Measurements from ENCODE around the gene PDE11A. TPM values are rescaled to one million over a fixed set of nuclear protein-coding genes. Genes with fewer than 3 reads are reported as not detected.
"Not testable (repeated sequence)": the region's sequence is repeated elsewhere in the genome, so short reads cannot be mapped to it uniquely, and the experiment has no call there.

The PDE11A gene
- polyA plus RNA-seq, 4 donors: 4.8 to 9.8 (median 7.1) TPM

DNA sequence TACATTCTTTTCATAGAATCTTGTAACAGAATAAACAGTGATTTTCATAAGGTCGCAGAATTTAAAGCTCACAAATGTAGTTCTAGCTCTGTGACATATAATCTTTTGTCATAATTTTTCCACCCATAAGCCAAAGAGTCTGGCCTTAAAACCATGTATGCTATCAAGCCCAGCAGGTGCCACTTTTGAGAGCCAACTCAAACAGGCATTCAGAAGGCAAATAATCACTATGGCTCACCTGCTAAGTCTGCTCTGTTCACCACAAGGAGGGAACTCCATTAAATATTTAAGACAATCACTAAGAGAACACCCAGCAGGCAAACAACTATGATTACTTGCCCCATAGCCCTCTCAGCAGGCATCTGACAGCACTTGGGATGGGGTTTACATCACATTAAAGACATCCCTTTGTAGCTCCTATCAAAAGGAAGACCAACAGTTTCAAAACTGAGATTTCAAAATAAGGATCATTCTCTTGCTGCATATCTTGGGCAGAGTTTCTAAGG, 241.6 kb downstream of the PDE11A start:
- DNase-seq (ENCODE audit: low read depth in 4 of 4, low spot score in 3 of 4): no peak

DNA sequence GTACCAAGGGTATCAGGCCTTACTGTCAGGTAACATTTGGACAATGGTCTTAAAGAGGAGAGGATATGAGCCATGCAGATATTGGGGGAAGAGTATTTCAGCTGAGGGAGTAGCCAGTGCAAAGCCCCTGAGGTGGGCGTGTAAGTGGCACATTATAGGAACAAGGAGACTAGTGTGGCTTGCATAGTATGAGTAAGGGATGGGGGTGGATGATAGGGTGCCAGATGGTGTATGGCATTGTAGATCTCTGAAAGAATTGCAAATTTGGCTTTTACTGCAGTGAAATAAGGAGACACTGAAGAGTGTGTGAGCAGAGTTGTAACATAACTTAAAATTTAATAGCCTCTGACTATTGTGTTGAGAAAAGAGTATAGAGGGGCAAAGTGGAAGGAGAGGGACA, 244.0 kb downstream of the PDE11A start:
- no peak for DNase-seq (ENCODE audit: low read depth in 4 of 4, low spot score in 3 of 4)

DNA sequence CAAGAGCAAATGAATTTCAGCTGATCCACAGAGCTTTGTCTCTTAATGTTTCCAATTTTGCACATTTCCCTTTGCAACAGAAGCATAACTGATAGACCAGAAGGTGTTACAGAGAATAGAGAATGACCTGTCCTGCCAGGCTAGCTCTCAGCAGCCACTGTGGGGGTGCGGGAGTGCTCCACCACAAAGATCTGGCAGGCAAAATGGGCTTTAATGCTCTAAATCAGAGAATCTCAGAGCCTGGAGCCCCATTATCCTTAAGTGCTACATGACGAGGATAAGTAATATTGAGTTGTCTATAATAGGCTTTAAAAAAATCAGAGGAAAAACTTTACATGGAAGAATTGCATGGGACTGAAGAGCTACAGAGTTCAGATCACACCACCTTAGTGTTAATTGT, 245.7 kb downstream of the PDE11A start:
- no peak for DNase-seq (ENCODE audit: low read depth in 4 of 4, low spot score in 3 of 4)

DNA sequence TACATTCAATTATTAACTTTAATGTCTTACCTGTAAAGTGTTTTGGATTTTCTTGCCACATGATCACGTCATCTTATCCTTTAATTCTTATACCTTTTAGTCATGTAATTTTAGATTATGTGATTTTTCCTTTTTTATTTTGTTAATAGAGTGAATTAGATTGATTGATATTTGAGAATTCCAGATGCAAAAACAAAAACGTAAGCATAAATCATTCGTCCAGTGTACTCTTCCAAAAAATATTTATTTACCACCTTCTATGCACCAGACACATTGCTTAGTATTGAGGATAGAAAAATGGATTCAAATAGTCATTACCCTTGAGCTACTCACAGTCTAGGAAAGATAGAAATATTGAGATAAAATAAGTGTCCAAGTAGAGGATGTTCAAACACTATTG, 249.6 kb downstream of the PDE11A start:
- no peak for DNase-seq (ENCODE audit: low read depth in 4 of 4, low spot score in 3 of 4)

DNA sequence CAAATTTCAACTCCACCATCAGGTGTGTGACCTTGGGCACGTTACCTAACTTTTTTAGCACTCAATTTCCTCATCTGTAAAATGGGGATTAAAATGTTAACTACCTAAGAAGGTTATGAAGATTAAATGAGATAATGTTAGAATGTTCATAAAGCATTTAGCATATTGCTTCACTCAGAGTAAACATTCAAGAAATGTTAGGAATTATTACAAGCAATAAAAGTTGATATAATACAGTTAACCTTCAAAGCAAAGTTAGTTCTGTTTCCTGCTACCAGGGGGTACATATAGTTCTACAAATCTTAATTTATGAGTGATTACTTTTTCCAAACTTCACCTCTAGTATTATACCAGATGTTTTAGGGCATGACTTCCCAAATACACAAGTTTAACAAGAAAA, 254.2 kb downstream of the PDE11A start:
- DNase-seq (ENCODE audit: low read depth in 4 of 4, low spot score in 3 of 4): no peak

DNA sequence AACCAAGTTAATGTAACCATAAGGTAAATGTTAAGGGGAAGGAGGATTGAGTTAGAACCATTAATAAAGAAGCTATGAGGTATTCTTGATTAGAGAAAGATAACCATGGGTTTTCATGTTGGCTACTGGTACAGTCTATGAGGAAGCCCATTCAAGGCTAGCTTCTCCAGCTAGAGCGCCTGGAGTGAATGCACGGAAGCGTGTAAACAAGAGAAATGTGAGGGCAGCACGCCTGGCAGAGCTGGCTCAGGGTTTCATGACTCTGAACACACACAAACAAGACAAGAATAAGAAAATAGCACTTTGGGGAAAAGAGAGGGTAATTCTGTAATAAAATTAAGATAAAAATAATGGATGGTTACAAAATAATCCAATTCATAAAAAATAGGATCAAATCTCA, 255.3 kb downstream of the PDE11A start:
- DNase-seq (ENCODE audit: low read depth in 4 of 4, low spot score in 3 of 4): no peak

DNA sequence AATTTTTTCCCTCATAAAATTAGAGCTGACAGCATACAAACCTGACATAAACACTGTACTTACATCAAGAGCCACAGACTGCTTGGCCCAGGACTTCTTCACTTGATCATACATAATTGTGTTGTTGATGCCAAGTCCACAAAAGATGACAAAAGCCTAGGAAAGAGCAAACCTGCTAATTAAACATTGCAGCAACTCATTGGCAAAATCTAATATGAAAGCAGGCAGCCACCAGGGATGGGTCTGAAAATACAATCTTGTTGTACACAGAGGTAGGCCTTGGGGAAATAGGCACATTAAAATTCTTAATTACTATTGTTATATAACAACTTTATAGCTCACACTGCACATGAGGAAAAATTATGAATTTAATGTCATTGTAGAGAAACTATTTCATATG, 255.8 kb downstream of the PDE11A start:
- no peak for DNase-seq (ENCODE audit: low read depth in 4 of 4, low spot score in 3 of 4)

DNA sequence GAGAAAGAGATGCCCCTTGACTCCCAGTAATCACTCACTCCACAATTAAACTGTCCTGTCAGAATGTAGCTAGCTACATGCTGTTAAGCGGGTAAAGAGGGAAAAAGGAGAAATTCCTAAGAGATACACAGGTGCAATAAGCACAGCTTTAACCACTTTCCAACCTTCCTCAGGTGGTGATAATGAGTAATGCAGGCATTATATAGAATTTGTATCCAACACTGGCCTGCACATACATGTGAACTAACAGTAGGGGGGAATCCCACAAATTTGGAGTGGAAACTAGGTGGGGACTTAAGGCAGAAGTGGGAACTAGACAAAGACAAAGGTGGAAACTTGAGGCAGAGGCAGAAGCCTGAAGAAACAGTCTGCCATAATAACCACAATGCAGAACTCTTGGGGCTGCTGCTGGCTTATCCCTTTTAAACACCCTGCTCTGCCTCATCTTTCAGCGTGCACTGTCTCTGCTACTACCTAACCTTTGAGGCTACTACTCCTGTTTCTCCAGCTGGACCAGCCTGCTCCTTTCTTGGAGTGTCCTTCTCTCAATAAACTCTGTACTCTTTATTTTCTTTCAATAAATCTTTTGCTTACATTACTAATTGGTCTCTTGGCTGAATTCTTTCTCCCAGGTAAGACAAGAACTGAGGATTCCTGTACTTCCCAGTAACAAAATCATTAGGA, 259.7 kb downstream of the PDE11A start:
- no peak for DNase-seq (ENCODE audit: low read depth in 4 of 4, low spot score in 3 of 4)

DNA sequence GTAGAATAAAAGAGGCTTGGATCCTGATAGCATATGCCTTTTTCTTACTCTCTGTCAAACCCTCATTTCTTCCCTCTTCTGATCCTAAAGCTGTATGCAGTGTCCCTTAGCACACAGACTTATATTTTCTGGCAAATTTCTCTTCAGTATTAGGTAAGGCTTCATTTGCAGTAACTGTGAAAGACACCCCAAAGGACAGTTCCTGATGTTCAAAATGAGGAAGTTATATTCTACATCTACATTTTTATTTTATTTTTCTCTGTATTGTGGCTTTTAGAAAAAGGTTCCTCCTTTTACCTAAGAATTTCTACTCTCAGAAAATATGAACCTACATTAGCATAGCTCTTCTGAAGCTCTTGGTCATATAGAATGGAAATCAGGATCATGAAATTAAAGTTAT, 261.7 kb downstream of the PDE11A start:
- no peak for DNase-seq (ENCODE audit: low read depth in 4 of 4, low spot score in 3 of 4)

DNA sequence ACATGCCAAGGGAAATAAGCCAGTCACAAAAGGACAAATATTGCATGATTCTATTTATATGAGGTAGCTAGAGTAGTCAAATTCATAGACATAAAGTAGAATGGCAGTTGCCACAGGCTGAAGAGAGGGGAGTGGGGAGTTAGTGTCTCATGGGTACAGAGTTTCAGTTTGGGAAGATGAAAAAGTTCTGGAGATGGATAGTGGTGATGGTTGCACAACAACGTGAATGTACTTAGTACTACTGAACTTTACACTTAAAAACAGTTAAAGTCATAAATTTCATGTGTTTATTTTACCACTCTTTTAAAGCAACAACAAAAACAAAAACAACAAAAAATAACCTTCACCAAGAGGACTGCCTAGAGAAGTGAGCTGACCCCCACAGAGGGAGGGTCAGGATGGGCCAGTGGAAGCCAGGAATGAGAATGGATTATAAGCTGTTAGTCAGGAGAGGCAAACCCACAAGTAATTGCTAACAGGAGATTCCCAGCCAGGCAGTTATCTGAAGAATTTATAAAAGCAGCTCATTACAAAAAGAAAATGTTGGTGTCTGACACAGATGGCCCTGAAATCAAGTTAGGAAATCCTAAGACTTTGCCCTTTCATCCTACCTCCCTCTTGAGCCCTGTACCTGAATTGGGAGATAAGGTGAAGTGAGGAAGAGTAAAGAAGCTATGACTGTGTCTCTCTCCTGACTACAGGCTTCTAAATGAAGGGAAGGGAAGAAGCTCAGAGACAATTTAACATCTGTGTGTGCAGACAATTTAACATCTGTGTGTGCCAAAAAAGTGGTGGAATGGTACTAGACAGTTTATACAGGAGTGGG, 263.4 kb downstream of the PDE11A start:
- no peak for DNase-seq (ENCODE audit: low read depth in 4 of 4, low spot score in 3 of 4)

DNA sequence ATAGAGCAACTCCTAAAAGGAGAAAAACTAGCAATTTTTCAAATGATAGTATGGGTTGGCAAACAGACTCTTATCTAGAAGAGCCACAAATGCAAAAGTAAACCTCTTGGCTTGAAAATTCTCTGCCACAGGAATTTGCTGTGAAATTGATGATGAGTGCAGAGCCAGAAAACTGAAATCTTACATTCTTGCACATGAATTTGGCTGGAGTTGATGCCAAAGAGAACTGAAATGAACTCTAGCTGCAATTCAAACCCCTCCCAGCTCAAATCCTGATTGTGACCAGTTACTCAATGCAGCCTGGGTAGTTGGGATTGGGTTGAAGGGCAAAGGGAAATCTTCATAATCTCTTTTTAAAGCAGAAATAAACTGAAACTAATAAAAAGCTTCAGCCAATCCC, 266.6 kb downstream of the PDE11A start:
- DNase-seq (ENCODE audit: low read depth in 4 of 4, low spot score in 3 of 4): no peak

DNA sequence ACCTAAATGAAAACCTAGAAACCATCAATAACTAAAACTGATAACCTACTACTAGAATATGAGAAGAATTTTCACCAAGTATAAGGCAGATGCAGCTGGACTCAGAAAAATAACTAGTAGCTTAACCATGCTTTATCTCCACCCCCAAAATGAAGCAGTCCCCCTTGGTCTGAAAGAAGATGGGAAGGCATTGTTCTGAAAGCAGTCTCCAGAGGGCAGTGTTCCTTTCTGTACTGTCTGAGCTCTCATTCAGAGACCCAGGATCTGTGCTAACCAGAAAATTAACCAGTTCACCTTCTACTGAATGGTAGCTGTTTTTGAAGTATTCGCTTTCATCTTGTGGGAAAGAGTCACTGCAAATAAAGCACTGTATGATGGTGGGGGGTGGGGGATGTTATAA, 273.0 kb downstream of the PDE11A start:
- peak in 2 of 4 donors; percentile 8 to 10 for DNase-seq (ENCODE audit: low read depth in 4 of 4, low spot score in 3 of 4)

DNA sequence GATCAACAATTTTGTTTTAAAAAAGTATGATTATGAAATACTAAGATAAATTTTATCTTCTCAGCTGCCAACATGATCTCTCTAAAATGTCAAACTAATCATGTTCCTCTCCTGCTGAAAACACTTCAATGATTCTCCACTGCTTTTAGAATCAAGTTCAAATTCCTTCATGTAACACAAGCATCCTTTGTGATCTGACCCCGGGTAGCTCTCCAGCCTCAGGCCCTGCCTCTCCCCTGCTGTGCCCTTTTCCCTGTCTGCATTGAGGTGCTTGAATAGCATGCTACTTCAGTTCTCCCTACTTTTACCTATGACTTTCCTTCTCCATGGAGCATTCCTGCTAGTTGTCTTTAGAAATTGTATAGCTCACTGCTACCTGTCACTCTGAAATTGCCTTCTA, 274.8 kb downstream of the PDE11A start:
- no peak for DNase-seq (ENCODE audit: low read depth in 4 of 4, low spot score in 3 of 4)

DNA sequence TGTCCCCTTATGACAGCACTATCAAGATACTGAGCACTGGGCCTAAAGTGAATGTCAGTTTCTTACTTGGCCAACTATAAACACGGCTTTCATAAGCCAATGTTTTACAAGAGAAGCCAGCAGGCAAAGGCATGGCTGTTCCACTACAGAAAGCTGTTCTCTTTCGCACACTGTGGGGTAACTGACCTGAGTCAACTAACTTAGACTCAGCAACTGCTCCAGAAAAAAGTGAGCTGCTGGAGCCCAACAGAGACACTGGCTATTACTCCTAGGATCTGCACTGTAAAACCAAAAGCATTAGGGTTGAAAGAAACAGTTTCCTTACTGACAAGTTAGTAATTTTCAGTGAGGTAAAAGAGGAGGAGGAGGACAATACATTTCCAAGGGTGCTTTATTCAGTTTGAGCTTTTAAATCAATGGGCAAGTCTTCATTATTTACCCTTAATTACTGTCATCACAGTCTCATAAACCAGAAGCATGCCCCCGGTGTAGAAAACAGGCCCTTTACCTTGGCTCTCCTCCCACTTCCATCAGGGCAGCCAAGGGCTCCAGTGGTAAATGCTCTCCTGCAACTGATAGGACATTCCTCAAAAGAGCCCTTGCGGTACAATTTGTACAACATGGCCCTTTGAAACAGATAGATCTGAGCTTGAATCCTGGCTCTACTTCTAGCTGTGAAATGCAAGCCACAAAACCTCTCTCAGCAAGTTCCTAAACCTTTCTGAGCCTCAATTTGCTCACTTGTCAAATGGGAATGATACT, 275.7 kb downstream of the PDE11A start:
- DNase-seq (ENCODE audit: low read depth in 4 of 4, low spot score in 3 of 4): no peak

DNA sequence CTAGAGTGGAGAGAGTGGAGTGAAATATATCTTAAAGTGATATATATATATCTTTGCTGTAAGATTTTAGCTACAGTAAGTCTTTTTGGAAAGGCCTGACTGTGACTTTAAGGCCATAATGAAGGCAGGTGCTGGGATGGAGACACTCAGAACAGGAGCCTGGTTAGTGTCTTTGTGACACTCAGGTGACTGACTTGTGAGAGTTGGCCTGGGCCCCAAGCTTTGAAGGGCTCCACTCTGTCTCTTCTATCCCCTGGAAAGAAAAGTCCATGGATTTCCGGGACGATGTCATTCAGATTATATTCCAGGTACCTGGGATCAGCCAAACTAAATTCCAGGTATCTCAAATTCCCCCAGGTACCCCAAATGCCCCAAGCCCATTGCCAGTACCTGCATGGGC, 276.6 kb downstream of the PDE11A start:
- no peak for DNase-seq (ENCODE audit: low read depth in 4 of 4, low spot score in 3 of 4)

DNA sequence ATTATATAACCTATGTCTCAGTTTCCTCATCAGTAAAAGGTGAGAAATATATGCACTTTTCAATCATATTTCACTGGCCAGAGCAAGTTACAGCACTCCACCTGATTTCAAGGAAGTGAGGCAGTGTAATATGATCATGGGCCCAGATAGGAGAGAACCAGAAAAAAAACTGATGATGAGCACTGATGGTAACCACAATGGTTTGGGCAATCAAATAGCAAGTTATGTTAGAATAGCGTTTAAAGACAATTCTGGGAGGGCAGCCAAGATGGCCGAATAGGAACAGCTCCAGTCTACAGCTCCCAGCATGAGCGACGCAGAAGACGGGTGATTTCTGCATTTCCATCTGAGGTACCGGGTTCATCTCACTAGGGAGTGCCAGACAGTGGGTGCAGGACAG, 287.4 kb downstream of the PDE11A start:
- DNase-seq (ENCODE audit: low read depth in 4 of 4, low spot score in 3 of 4): not testable (repeated sequence)

DNA sequence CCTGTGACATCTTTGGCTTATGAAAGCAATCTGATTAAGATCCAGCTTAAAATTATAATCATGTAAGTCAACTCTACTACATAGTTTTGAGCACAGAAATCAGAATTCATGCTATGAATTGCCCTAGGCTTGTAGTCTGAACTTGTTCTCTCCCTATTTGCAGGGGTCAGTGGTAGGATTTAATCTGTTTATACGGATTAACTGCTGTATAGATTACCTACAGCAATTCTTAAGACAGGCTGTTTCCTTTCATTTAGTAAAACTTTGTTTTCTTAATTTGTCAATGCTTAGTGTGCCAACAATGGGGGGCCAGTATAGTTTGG, 287.9 kb downstream of the PDE11A start:
- no peak for DNase-seq (ENCODE audit: low read depth in 4 of 4, low spot score in 3 of 4)

DNA sequence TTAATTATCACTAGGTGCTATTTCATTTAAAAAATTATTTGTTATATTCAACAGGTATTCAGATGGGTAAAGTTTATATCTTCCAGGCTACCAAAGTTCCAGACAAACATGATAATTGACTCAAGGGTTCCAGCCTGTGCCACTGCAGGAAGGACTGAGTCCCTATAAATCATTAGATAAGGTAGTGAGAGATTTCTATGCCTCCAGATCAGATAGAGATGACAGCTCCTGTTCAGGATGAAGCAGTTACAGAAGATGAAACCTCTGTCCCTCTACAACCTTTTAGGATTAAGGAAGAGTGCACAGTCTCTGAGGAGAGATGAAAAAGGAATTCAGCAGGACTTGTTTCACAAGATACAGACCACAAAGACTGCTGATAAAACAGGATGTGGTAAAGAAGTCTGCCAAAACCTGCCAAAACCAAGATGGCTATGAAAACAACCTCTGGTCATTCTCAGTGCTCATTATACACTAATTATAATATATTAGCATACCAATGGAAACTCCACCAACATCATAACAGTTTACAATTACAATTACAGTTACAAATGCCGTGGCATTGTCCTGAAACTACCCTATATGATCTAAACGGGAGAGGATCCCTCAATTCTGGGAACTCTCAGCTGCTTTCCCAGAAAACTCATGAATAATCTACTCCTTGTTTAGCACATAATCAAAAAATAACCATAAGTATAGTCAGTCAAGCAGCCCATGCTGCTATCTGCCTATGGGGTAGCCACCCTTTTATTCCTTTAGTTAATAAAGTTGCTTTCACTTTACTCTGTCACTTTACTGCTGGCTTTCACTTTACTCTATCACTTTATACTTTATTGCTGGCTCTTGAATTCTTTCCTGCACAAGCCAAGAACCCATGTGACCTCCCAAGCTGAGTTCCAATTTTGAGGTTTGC, 288.5 kb downstream of the PDE11A start:
- no peak for DNase-seq (ENCODE audit: low read depth in 4 of 4, low spot score in 3 of 4)

DNA sequence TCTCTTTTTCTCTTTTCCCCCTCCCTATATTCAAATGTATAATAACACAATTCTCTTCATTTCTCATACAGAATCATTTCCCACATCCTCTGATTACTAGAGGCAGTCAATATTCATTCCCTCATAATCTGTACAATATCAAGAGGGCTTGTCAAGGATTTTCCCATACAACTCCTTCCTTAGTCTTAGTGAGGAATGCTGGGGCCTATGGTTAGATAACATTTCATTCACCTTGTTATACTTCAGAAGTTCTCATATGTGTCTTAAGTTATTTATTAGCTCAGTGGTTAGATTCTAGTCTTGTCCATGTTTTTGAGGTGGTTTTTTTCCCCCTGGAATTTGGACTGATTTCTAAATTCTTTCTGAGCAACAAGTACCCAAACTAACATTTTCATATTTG, 289.5 kb downstream of the PDE11A start:
- DNase-seq (ENCODE audit: low read depth in 4 of 4, low spot score in 3 of 4): no peak

DNA sequence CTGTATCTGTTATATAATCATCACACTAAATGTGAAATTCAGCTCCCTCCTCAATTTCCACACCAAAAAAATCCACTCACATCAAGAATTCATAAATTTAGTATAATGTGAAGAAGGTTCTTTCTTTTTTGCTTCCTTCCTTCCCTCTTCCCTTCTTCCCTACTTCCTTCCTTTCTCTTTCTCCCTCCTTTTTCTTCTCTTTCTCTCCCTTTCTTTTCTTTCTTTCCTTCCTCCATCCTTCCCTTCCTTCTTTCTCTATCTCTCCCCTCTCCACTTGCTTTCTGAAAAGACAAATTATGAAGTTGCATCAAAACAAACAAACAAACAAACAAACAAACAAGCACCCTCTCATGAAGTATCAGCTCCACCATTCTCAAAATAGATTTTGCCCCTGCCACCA, 290.0 kb downstream of the PDE11A start:
- no peak for DNase-seq (ENCODE audit: low read depth in 4 of 4, low spot score in 3 of 4)

DNA sequence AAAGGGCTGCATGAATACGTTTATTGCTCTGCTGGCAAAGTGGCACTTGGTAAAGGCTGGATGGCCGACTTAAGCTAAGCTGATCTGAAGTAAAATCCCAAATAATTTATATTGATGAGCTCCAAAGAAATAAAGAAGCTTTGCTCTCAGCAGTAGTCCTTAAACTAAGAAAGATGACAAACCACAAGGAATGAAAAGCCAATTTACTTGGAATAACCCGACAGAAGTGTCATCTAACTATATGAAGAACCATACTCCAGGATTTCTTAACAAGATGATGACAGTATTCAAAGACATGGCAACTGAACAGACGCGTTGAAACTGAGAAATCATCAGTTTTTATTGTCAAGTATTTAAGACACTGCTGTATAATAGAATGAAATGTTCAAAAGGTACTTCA, 294.1 kb downstream of the PDE11A start:
- no peak for DNase-seq (ENCODE audit: low read depth in 4 of 4, low spot score in 3 of 4)

All from left renal pelvis (tissue), 4 donors.